Rectal smooth muscle tissue (tissue), 1 donor: ENCODE measurements around the gene BHLHE23.

Experiments
- H3K27ac ChIP-seq: one replicate; pipeline ENCODE4 v1.7.0; 2013; ENCODE audit warnings: low read depth, low read length, inconsistent platforms
- H3K27me3 ChIP-seq: one replicate; pipeline ENCODE4 v1.7.0; 2013; ENCODE audit warnings: low read length; ENCODE audit not compliant: control insufficient read depth, insufficient read depth
- H3K36me3 ChIP-seq: one replicate; pipeline ENCODE4 v1.7.0; 2013; ENCODE audit warnings: low read length; ENCODE audit not compliant: control insufficient read depth, insufficient read depth
- H3K4me1 ChIP-seq: one replicate; pipeline ENCODE4 v1.7.0; 2013; ENCODE audit warnings: low read length; ENCODE audit not compliant: control insufficient read depth, insufficient read depth
- H3K4me3 ChIP-seq: one replicate; pipeline ENCODE4 v1.7.0; 2013; ENCODE audit warnings: low read length
- H3K9ac ChIP-seq: one replicate; pipeline ENCODE4 v1.7.0; 2013; ENCODE audit warnings: low read length

BHLHE23 gene

GRCh38 chr20:62984666-62985443, 21.9 kb downstream of the BHLHE23 start:
- Histone ChIP-seq H3K4me1 (no peaks in the 10 kb centered on the region), H3K4me3 (no peak overlapping the region), H3K9ac (no peak overlapping the region), H3K27me3 (peaks cover 16% of the 10 kb centered on the region), H3K27ac (no peak overlapping the region), H3K36me3 (no peaks in the 10 kb centered on the region)

GRCh38 chr20:62983210-62983609, 23.6 kb downstream of the BHLHE23 start:
- Histone ChIP-seq H3K36me3 (no peaks in the 10 kb centered on the region), H3K27me3 (peaks cover 18% of the 10 kb centered on the region), H3K4me3 (no peak overlapping the region), H3K4me1 (no peaks in the 10 kb centered on the region), H3K27ac (no peak overlapping the region), H3K9ac (no peak overlapping the region)

- H3K4me1 ChIP-seq: no peaks in the 10 kb centered on the region
- H3K27me3 ChIP-seq: peaks cover 19% of the 10 kb centered on the region
- no peak overlapping the region for H3K27ac ChIP-seq
- no peak overlapping the region for H3K4me3 ChIP-seq
- H3K36me3 ChIP-seq: no peaks in the 10 kb centered on the region
- no peak overlapping the region for H3K9ac ChIP-seq
Measured at GRCh38 chr20:62982124-62983075, 24.4 kb downstream of the BHLHE23 start.

GRCh38 chr20:62980970-62981369, 25.8 kb downstream of the BHLHE23 start:
- H3K27ac ChIP-seq: no peak overlapping the region
- H3K4me1 ChIP-seq: no peaks in the 10 kb centered on the region
- no peaks in the 10 kb centered on the region for H3K36me3 ChIP-seq
- peaks cover 22% of the 10 kb centered on the region for H3K27me3 ChIP-seq
- H3K4me3 ChIP-seq: no peak overlapping the region
- H3K9ac ChIP-seq: no peak overlapping the region

GRCh38 chr20:62980380-62980960, 26.3 kb downstream of the BHLHE23 start:
- H3K27ac ChIP-seq: no peak overlapping the region
- peaks cover 20% of the 10 kb centered on the region for H3K27me3 ChIP-seq
- no peaks in the 10 kb centered on the region for H3K36me3 ChIP-seq
- no peaks in the 10 kb centered on the region for H3K4me1 ChIP-seq
- no peak overlapping the region for H3K9ac ChIP-seq
- H3K4me3 ChIP-seq: no peak overlapping the region

- no peak overlapping the region for H3K4me3 ChIP-seq
- H3K27ac ChIP-seq: no peak overlapping the region
- no peak overlapping the region for H3K9ac ChIP-seq
- H3K4me1 ChIP-seq: no peaks in the 10 kb centered on the region
- H3K27me3 ChIP-seq: peaks cover 24% of the 10 kb centered on the region
- no peaks in the 10 kb centered on the region for H3K36me3 ChIP-seq
Measured at GRCh38 chr20:62979876-62980373, 26.8 kb downstream of the BHLHE23 start.

GRCh38 chr20:62979310-62979709, 27.5 kb downstream of the BHLHE23 start:
- no peaks in the 10 kb centered on the region for H3K4me1 ChIP-seq
- no peak overlapping the region for H3K27ac ChIP-seq
- peaks cover 29% of the 10 kb centered on the region for H3K27me3 ChIP-seq
- H3K36me3 ChIP-seq: no peaks in the 10 kb centered on the region
- no peak overlapping the region for H3K9ac ChIP-seq
- H3K4me3 ChIP-seq: no peak overlapping the region

- H3K36me3 ChIP-seq: no peaks in the 10 kb centered on the region
- H3K27me3 ChIP-seq: peaks cover 33% of the 10 kb centered on the region
- H3K27ac ChIP-seq: no peak overlapping the region
- H3K4me3 ChIP-seq: no peak overlapping the region
- no peaks in the 10 kb centered on the region for H3K4me1 ChIP-seq
- H3K9ac ChIP-seq: no peak overlapping the region
Measured at GRCh38 chr20:62978561-62978943, 28.2 kb downstream of the BHLHE23 start.

GRCh38 chr20:62977613-62978560, 28.9 kb downstream of the BHLHE23 start:
- Histone ChIP-seq H3K27ac (no peak overlapping the region), H3K4me3 (no peak overlapping the region), H3K4me1 (peaks cover 1% of the 10 kb centered on the region), H3K36me3 (no peaks in the 10 kb centered on the region), H3K27me3 (peaks cover 38% of the 10 kb centered on the region), H3K9ac (no peak overlapping the region)

GRCh38 chr20:62976886-62977285, 29.9 kb downstream of the BHLHE23 start:
- Histone ChIP-seq H3K27me3 (peaks cover 39% of the 10 kb centered on the region), H3K36me3 (no peaks in the 10 kb centered on the region), H3K9ac (no peak overlapping the region), H3K27ac (no peak overlapping the region), H3K4me3 (no peak overlapping the region), H3K4me1 (peaks cover 2% of the 10 kb centered on the region)

GRCh38 chr20:62975812-62976508, 30.8 kb downstream of the BHLHE23 start:
- Histone ChIP-seq H3K27me3 (peaks cover 34% of the 10 kb centered on the region), H3K4me1 (peaks cover 2% of the 10 kb centered on the region), H3K4me3 (no peak overlapping the region), H3K27ac (no peak overlapping the region), H3K36me3 (no peaks in the 10 kb centered on the region), H3K9ac (no peak overlapping the region)
